ENCODE data around the gene NUB1. TPM values are rescaled to one million over a fixed set of nuclear protein-coding genes. Genes with fewer than 3 reads are reported as not detected.
A peak's percentile ranks its signal among the peaks of the same experiment; 100 is the strongest.

Gene NUB1
- polyA plus RNA-seq, 3 donors: 32.0 to 39.2 (median 37.2) TPM

DNA sequence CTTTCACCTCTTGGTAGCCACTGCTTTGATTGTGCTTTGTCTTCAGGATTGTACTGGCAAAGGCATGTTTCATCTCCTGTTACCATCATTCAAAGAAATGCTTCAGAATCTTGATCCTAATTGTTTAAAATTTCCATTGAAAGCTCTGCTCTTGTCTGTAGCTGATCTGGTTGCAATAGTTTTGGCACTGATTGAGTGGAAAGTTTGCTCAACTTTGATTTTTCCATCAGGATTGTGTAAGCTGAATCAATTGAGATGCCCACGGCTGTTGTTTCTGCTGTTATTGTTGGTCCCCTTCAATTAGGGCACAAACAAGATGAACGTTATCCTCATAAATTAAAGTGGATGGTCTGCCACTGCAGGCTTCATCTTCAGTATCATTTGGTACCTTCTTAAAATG is 14.6 kb upstream of the NUB1 start:
- no peaks in the 10 kb centered on the region for H3K36me3 ChIP-seq (replicated peaks in 1 of 2; ENCODE audit: control insufficient read depth in 1 of 2, insufficient read depth in 2 of 2, low read length in 2 of 2)
- TF ChIP-seq, protein P1, sequence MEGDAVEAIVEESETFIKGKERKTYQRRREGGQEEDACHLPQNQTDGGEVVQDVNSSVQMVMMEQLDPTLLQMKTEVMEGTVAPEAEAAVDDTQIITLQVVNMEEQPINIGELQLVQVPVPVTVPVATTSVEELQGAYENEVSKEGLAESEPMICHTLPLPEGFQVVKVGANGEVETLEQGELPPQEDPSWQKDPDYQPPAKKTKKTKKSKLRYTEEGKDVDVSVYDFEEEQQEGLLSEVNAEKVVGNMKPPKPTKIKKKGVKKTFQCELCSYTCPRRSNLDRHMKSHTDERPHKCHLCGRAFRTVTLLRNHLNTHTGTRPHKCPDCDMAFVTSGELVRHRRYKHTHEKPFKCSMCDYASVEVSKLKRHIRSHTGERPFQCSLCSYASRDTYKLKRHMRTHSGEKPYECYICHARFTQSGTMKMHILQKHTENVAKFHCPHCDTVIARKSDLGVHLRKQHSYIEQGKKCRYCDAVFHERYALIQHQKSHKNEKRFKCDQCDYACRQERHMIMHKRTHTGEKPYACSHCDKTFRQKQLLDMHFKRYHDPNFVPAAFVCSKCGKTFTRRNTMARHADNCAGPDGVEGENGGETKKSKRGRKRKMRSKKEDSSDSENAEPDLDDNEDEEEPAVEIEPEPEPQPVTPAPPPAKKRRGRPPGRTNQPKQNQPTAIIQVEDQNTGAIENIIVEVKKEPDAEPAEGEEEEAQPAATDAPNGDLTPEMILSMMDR (IDR thresholded peaks at IDR 0.05): no peak
- no peak overlapping the region for H3K9ac ChIP-seq (ENCODE audit: insufficient read depth, low read length, poor library complexity, severe bottlenecking)
- no peaks in the 10 kb centered on the region for H3K79me2 ChIP-seq (ENCODE audit: insufficient read depth, low read length)
- H3K4me3 Mint-ChIP-seq: peak overlapping the region in 1 of 2 donors; percentile 36
- no peaks in the 10 kb centered on the region for H3K36me3 Mint-ChIP-seq
- DNase-seq: no peak
- H3K27me3 Mint-ChIP-seq (ENCODE audit: low read depth in 3 of 3): peaks cover 3 to 13% (median 6%) of the 10 kb centered on the region in 3 donors
- no peaks in the 10 kb centered on the region for H3K4me1 ChIP-seq (ENCODE audit: control insufficient read depth in 1 of 2, insufficient read depth in 2 of 2, low read length in 2 of 2)
- H3K4me2 ChIP-seq (replicated peaks; ENCODE audit: extremely low read depth, low read length, poor library complexity, severe bottlenecking): no peak overlapping the region
- H2AFZ ChIP-seq (ENCODE audit: insufficient read depth, low read depth, low read length, poor library complexity, severe bottlenecking): no peak overlapping the region
- no peak overlapping the region for H3K27ac Mint-ChIP-seq
- H3K4me1 Mint-ChIP-seq: no peaks in the 10 kb centered on the region
- H3K9me3 ChIP-seq (replicated peaks in 1 of 2; ENCODE audit: control insufficient read depth in 1 of 2, insufficient read depth in 1 of 2, low read length in 2 of 2): peaks cover 0 to 2% of the 10 kb centered on the region in 2 donors
- intact Hi-C loops (cut with micrococcal nuclease): no loop called here
- H4K20me1 ChIP-seq (ENCODE audit: insufficient read depth, low read length): no peaks in the 10 kb centered on the region
- H3K27ac ChIP-seq (ENCODE audit: low read depth in 1 of 2, low read length in 2 of 2): no peak overlapping the region
- H3K4me3 ChIP-seq (replicated peaks in 1 of 3; ENCODE audit: low read depth in 2 of 3, low read length in 3 of 3): no peak overlapping the region
- peaks cover 0 to 2% of the 10 kb centered on the region in 2 donors for H3K27me3 ChIP-seq (ENCODE audit: control insufficient read depth in 2 of 2, insufficient read depth in 2 of 2, low read length in 2 of 2)
- H3K9me3 Mint-ChIP-seq: peaks cover 0 to 13% (median under 1%) of the 10 kb centered on the region in 7 donors
- WGBS (ENCODE audit: insufficient coverage): no CpG with 5 or more reads among the region's 2 CpGs

DNA sequence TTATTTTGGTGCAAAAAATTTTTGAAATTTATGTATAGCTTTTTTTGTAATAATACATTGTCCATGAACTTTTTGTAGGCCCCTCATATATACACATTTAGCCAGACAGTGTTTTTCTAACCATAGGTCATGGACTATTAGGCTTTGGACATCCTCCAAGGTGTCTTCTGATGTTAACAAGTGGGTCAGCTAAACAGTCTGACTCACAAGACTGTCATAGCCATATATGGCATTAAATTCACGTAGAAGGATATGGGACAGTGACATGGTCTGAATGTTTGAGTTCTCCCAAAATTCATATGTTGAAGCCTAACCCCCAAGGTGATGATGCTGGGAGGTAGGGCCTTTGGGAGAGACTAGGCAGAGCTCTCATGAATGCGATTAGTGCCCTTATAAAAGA is 14.0 kb upstream of the NUB1 start:
- WGBS (ENCODE audit: insufficient coverage): no CpG with 5 or more reads among the region's 2 CpGs
- H3K4me1 Mint-ChIP-seq: no peaks in the 10 kb centered on the region
- peaks cover 0 to 8% (median 0%) of the 10 kb centered on the region in 7 donors for H3K9me3 Mint-ChIP-seq
- no peak for DNase-seq
- TF ChIP-seq, protein P1 (IDR thresholded peaks at IDR 0.05): no peak
- Histone ChIP-seq H3K4me2 (replicated peaks; ENCODE audit: extremely low read depth, low read length, poor library complexity, severe bottlenecking) (no peak overlapping the region), H3K9me3 (replicated peaks in 1 of 2; ENCODE audit: control insufficient read depth in 1 of 2, insufficient read depth in 1 of 2, low read length in 2 of 2) (no peaks in the 10 kb centered on the region), H2AFZ (ENCODE audit: insufficient read depth, low read depth, low read length, poor library complexity, severe bottlenecking) (no peak overlapping the region), H3K9ac (ENCODE audit: insufficient read depth, low read length, poor library complexity, severe bottlenecking) (no peak overlapping the region), H3K79me2 (ENCODE audit: insufficient read depth, low read length) (no peaks in the 10 kb centered on the region), H3K4me3 (replicated peaks in 1 of 3; ENCODE audit: low read depth in 2 of 3, low read length in 3 of 3) (no peak overlapping the region), H3K36me3 (replicated peaks in 1 of 2; ENCODE audit: control insufficient read depth in 1 of 2, insufficient read depth in 2 of 2, low read length in 2 of 2) (no peaks in the 10 kb centered on the region), H3K4me1 (ENCODE audit: control insufficient read depth in 1 of 2, insufficient read depth in 2 of 2, low read length in 2 of 2) (no peaks in the 10 kb centered on the region), H4K20me1 (ENCODE audit: insufficient read depth, low read length) (no peaks in the 10 kb centered on the region), H3K27me3 (ENCODE audit: control insufficient read depth in 2 of 2, insufficient read depth in 2 of 2, low read length in 2 of 2) (peaks cover 0 to 2% of the 10 kb centered on the region in 2 donors), H3K27ac (ENCODE audit: low read depth in 1 of 2, low read length in 2 of 2) (no peak overlapping the region)
- H3K36me3 Mint-ChIP-seq: no peaks in the 10 kb centered on the region
- peaks cover 3 to 13% (median 8%) of the 10 kb centered on the region in 3 donors for H3K27me3 Mint-ChIP-seq (ENCODE audit: low read depth in 3 of 3)
- no peak overlapping the region for H3K27ac Mint-ChIP-seq
- no peak overlapping the region for H3K4me3 Mint-ChIP-seq
- intact Hi-C loops (cut with micrococcal nuclease): no loop called here

Data from CD14-positive monocyte (primary cell).